RPMI8226 (cell line): ENCODE data around the gene FRMD4A.

Experiments used
- DNase-seq: peaks from one replicate; pipeline ENCODE4 v3.0.0-alpha.2; 2015

FRMD4A gene

GRCh38 chr10:13654846-13655245 is 675.9 kb downstream of the FRMD4A start:
- no peak for DNase-seq

GRCh38 chr10:13654118-13654830 is 676.5 kb downstream of the FRMD4A start:
- no peak for DNase-seq

GRCh38 chr10:13652860-13653259 is 677.9 kb downstream of the FRMD4A start:
- no peak for DNase-seq

- DNase-seq = no peak
Measured at GRCh38 chr10:13651969-13652720, 678.6 kb downstream of the FRMD4A start.

- no peak for DNase-seq
Measured at GRCh38 chr10:13650961-13651360, 679.8 kb downstream of the FRMD4A start.

GRCh38 chr10:13649844-13650520 is 680.7 kb downstream of the FRMD4A start:
- no peak for DNase-seq

- DNase-seq = no peak
Measured at GRCh38 chr10:13648425-13648824, 682.3 kb downstream of the FRMD4A start.

- no peak for DNase-seq
Measured at GRCh38 chr10:13644866-13645265, 685.9 kb downstream of the FRMD4A start.

GRCh38 chr10:13643016-13643415 is 687.7 kb downstream of the FRMD4A start:
- DNase-seq = no peak

- DNase-seq = no peak
Measured at GRCh38 chr10:13642293-13642692, 688.4 kb downstream of the FRMD4A start.

- DNase-seq = no peak
Measured at GRCh38 chr10:13637894-13638293, 692.8 kb downstream of the FRMD4A start.

- DNase-seq = no peak
Measured at GRCh38 chr10:13637303-13637856, 693.3 kb downstream of the FRMD4A start.

GRCh38 chr10:13636776-13637175 is 693.9 kb downstream of the FRMD4A start:
- DNase-seq = no peak

- DNase-seq = no peak
Measured at GRCh38 chr10:13634207-13634606, 696.5 kb downstream of the FRMD4A start.

GRCh38 chr10:13633689-13634088 is 697.0 kb downstream of the FRMD4A start:
- DNase-seq = no peak

- DNase-seq = no peak
Measured at GRCh38 chr10:13632884-13633440, 697.8 kb downstream of the FRMD4A start.

- no peak for DNase-seq
Measured at GRCh38 chr10:13632440-13632839, 698.3 kb downstream of the FRMD4A start.

GRCh38 chr10:13631594-13631993 is 699.1 kb downstream of the FRMD4A start:
- DNase-seq = no peak

GRCh38 chr10:13630231-13630630 is 700.5 kb downstream of the FRMD4A start:
- DNase-seq = no peak

- DNase-seq = no peak
Measured at GRCh38 chr10:13629116-13629515, 701.6 kb downstream of the FRMD4A start.

GRCh38 chr10:13628661-13629060 is 702.1 kb downstream of the FRMD4A start:
- DNase-seq = no peak

GRCh38 chr10:13627459-13628310 is 703.0 kb downstream of the FRMD4A start:
- no peak for DNase-seq
